ENCODE results near the gene SAMD4A.

DNA sequence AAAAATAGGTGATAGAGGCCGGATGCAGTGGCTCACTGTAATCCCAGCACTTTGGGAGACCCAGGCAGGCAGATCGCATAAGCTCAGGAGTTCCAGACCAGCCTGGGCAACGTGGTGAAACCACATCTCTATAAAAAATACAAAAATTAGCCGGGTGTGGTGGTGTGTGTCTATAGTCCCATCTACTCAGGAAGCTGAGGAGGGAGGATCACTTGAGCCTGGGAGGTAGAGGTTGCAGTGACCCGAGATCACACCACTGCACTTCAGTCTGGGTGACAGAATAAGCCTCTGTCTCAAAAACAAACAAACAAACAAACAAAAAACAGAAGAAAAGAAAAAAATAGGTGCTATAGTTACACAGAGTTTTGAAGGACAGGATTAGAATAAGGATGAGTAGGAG is 142.1 kb downstream of the SAMD4A start:
- TF ChIP-seq, protein P1, sequence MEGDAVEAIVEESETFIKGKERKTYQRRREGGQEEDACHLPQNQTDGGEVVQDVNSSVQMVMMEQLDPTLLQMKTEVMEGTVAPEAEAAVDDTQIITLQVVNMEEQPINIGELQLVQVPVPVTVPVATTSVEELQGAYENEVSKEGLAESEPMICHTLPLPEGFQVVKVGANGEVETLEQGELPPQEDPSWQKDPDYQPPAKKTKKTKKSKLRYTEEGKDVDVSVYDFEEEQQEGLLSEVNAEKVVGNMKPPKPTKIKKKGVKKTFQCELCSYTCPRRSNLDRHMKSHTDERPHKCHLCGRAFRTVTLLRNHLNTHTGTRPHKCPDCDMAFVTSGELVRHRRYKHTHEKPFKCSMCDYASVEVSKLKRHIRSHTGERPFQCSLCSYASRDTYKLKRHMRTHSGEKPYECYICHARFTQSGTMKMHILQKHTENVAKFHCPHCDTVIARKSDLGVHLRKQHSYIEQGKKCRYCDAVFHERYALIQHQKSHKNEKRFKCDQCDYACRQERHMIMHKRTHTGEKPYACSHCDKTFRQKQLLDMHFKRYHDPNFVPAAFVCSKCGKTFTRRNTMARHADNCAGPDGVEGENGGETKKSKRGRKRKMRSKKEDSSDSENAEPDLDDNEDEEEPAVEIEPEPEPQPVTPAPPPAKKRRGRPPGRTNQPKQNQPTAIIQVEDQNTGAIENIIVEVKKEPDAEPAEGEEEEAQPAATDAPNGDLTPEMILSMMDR (IDR thresholded peaks at IDR 0.05) = no peak
- no peak for TF ChIP-seq EP300 (IDR thresholded peaks at IDR 0.05)

Measured in tibial nerve (tissue), 4 donors.